ENCODE results near the gene TCF15.
"Not testable (repeated sequence)": the region's sequence is repeated elsewhere in the genome, so short reads cannot be mapped to it uniquely, and the experiment has no call there.

TCF15 gene

GRCh38 chr20:642013-642397 is 31.9 kb upstream of the TCF15 start:
- DNase-seq (ENCODE audit: low read depth in 2 of 2) = not testable (repeated sequence)

- DNase-seq (ENCODE audit: low read depth in 2 of 2) = no peak
Observed at GRCh38 chr20:641516-641875, 31.4 kb upstream of the TCF15 start.

- no peak for DNase-seq (ENCODE audit: low read depth in 2 of 2)
Observed at GRCh38 chr20:640674-641515, 30.8 kb upstream of the TCF15 start.

GRCh38 chr20:638579-638978 is 28.5 kb upstream of the TCF15 start:
- DNase-seq (ENCODE audit: low read depth in 2 of 2) = no peak

- DNase-seq (ENCODE audit: low read depth in 2 of 2) = no peak
Observed at GRCh38 chr20:637559-637958, 27.4 kb upstream of the TCF15 start.

GRCh38 chr20:635893-636338 is 25.8 kb upstream of the TCF15 start:
- no peak for DNase-seq (ENCODE audit: low read depth in 2 of 2)

- no peak for DNase-seq (ENCODE audit: low read depth in 2 of 2)
Observed at GRCh38 chr20:635028-635892, 25.2 kb upstream of the TCF15 start.

- DNase-seq (ENCODE audit: low read depth in 2 of 2) = no peak
Observed at GRCh38 chr20:634148-634925, 24.2 kb upstream of the TCF15 start.

GRCh38 chr20:631101-631500 is 21.0 kb upstream of the TCF15 start:
- no peak for DNase-seq (ENCODE audit: low read depth in 2 of 2)

GRCh38 chr20:626579-626978 is 16.5 kb upstream of the TCF15 start:
- DNase-seq (ENCODE audit: low read depth in 2 of 2) = no peak

- no peak for DNase-seq (ENCODE audit: low read depth in 2 of 2)
Observed at GRCh38 chr20:625360-625932, 15.3 kb upstream of the TCF15 start.

- no peak for DNase-seq (ENCODE audit: low read depth in 2 of 2)
Observed at GRCh38 chr20:623704-624103, 13.6 kb upstream of the TCF15 start.

GRCh38 chr20:623021-623420 is 12.9 kb upstream of the TCF15 start:
- DNase-seq (ENCODE audit: low read depth in 2 of 2) = no peak

GRCh38 chr20:622161-622560 is 12.1 kb upstream of the TCF15 start:
- DNase-seq (ENCODE audit: low read depth in 2 of 2) = no peak

GRCh38 chr20:621125-621756 is 11.1 kb upstream of the TCF15 start:
- no peak for DNase-seq (ENCODE audit: low read depth in 2 of 2)

GRCh38 chr20:620246-620645 is 10.1 kb upstream of the TCF15 start:
- DNase-seq (ENCODE audit: low read depth in 2 of 2) = no peak

GRCh38 chr20:618980-619379 is 8.9 kb upstream of the TCF15 start:
- DNase-seq (ENCODE audit: low read depth in 2 of 2) = no peak

GRCh38 chr20:617934-618690 is 8.0 kb upstream of the TCF15 start:
- DNase-seq (ENCODE audit: low read depth in 2 of 2) = no peak

GRCh38 chr20:615514-615913 is 5.4 kb upstream of the TCF15 start:
- DNase-seq (ENCODE audit: low read depth in 2 of 2) = no peak

- no peak for DNase-seq (ENCODE audit: low read depth in 2 of 2)
Observed at GRCh38 chr20:611843-612185, 1.7 kb upstream of the TCF15 start.

All from activated CD8-positive, alpha-beta memory T cell treated with anti-CD3 and anti-CD28 coated beads for 4 hours (primary cell).